Measurements from ENCODE around the gene GNA12. TPM values are rescaled to one million over a fixed set of nuclear protein-coding genes. Genes with fewer than 3 reads are reported as not detected.

The GNA12 gene
- total and polyA plus RNA-seq, 10 of the 15 experiments (the other 5 are each of a cell fraction or from before 2014, with no cell fraction given): 1.9 to 51.8 (median 12.6) TPM

GRCh38 chr7:2821842-2822507, 22.1 kb downstream of the GNA12 start:
- Histone ChIP-seq H2AFZ (ENCODE audit: control insufficient read depth, low read depth, low read length) (no peak overlapping the region), H3K4me1 (ENCODE audit: control insufficient read depth, insufficient read depth, low read length) (peaks cover 49% of the 10 kb centered on the region), H3K27ac (ENCODE audit: control insufficient read depth, insufficient read depth) (peak overlapping the region; percentile 4; the same call in 1 of the 2 replicates), H3K79me2 (ENCODE audit: control insufficient read depth, insufficient read depth, low read length) (peaks cover 10% of the 10 kb centered on the region), H3K36me3 (ENCODE audit: control insufficient read depth in 2 of 2, insufficient read depth in 2 of 2, low read length in 1 of 2) (no peaks in the 10 kb centered on the region), H4K20me1 (ENCODE audit: control insufficient read depth, insufficient read depth) (no peaks in the 10 kb centered on the region), H3K9ac (ENCODE audit: control insufficient read depth, insufficient read depth, low read length) (no peak overlapping the region), H3K4me2 (ENCODE audit: control insufficient read depth, insufficient read depth) (peak overlapping the region; percentile 17), H3K27me3 (replicated peaks in 1 of 2; ENCODE audit: control insufficient read depth in 2 of 2, insufficient read depth in 2 of 2, low read length in 1 of 2) (no peaks in the 10 kb centered on the region), H3K4me3 (no peak overlapping the region), H3K9me3 (replicated peaks; ENCODE audit: control insufficient read depth, insufficient read depth, low read length) (no peaks in the 10 kb centered on the region)
- in situ Hi-C loops (cut with MboI): no loop called here
- CTCF ChIA-PET: interaction anchor here (0.9 to 5.0 kb wide), 6 partner anchors 12 to 112 kb away, joined by 3 to 30 read pairs (median 4); no protein-coding TSS in a partner anchor
- RAD21 ChIA-PET (ENCODE audit: unreplicated experiment): interaction anchor here (0.6 to 2.7 kb wide), 9 partner anchors 19 to 112 kb away, joined by 3 to 15 read pairs (median 4); no protein-coding TSS in a partner anchor
- FAIRE-seq (no peak), ATAC-seq (peak; percentile 56), DNase-seq (ENCODE audit: low read depth, low spot score) (no peak)
- WGBS (ENCODE audit: insufficient coverage, insufficient replicate concordance, low lambda C conversion rate, missing lambda C conversion rate): 42% methylated on average over 10 of the region's 10 CpGs
- TSS peak; percentile 99 for BruUV-seq (replicated peaks)
- POLR2A ChIA-PET: interaction anchor here (0.6 to 0.9 kb wide), 4 partner anchors 14 to 1899 kb away, joined by 3 to 5 read pairs (median 3); no protein-coding TSS in a partner anchor
- SMC1A ChIA-PET (ENCODE audit: uncharacterized antibody, unreplicated experiment): interaction anchor here (0.6 to 4.0 kb wide), 13 partner anchors 9 to 255 kb away, joined by 3 to 24 read pairs (median 5); no protein-coding TSS in a partner anchor
- TF ChIP-seq LARP7 (IDR thresholded peaks at IDR 0.05) (no peak), PAX5 (IDR thresholded peaks at IDR 0.05; ENCODE audit: borderline replicate concordance, low read depth, low read length) (peak; percentile 70), DPF2 (IDR thresholded peaks at IDR 0.05) (0 out of 2 replicates have a peak, but pooled peaks have one; percentile 35), ZZZ3 (IDR thresholded peaks at IDR 0.05; ENCODE audit: control insufficient read depth, insufficient read length, low read depth) (no peak), POU2F2 (IDR thresholded peaks at IDR 0.05; ENCODE audit: borderline replicate concordance, low read depth, low read length) (peak; percentile 68; the same call in 1 of the 3 replicates), RELB (IDR thresholded peaks at IDR 0.05; ENCODE audit: low read depth) (no peak)
- intact Hi-C loops (cut with micrococcal nuclease; ENCODE audit: unreplicated experiment): loop anchor here (1.0 to 5.0 kb wide), 2 partner anchors 41 to 65 kb away; no protein-coding TSS in a partner anchor
